ENCODE data around the gene KLHDC4. TPM values are rescaled to one million over a fixed set of nuclear protein-coding genes. Genes with fewer than 3 reads are reported as not detected.

Gene KLHDC4
- total and polyA plus RNA-seq, 4 donors = 8.2 to 27.6 (median 14.2) TPM

- Histone ChIP-seq H3K36me3 (ENCODE audit: control insufficient read depth in 4 of 4, insufficient read depth in 3 of 4, low read depth in 1 of 4, low read length in 3 of 4) (peaks cover 3 to 48% (median 18%) of the 10 kb centered on the region in 4 donors), H3K4me3 (ENCODE audit: low read depth in 1 of 3, low read length in 3 of 3) (no peak overlapping the region), H3K27me3 (ENCODE audit: control insufficient read depth in 4 of 4, insufficient read depth in 4 of 4, low read length in 3 of 4) (no peaks in the 10 kb centered on the region), H3K9ac (ENCODE audit: low read depth in 1 of 2, low read length in 2 of 2) (no peak overlapping the region), H3K9me3 (ENCODE audit: control insufficient read depth in 4 of 4, low read length in 3 of 4) (no peaks in the 10 kb centered on the region), H3K27ac (ENCODE audit: low read depth in 1 of 2, low read length in 2 of 2) (no peak overlapping the region), H3K4me1 (ENCODE audit: control insufficient read depth in 4 of 4, insufficient read depth in 4 of 4, low read length in 3 of 4) (no peaks in the 10 kb centered on the region)
- WGBS = 96% methylated on average over 49 of the region's 49 CpGs
- no peak for DNase-seq (ENCODE audit: low spot score)
- TF ChIP-seq JUND (IDR thresholded peaks at IDR 0.05) (no peak), ZBTB33 (IDR thresholded peaks at IDR 0.05) (no peak), ATF3 (IDR thresholded peaks at IDR 0.05) (no peak), GABPA (IDR thresholded peaks at IDR 0.05 in 1 of 2, conservative IDR thresholded peaks at IDR 0.05 in 1 of 2) (no peak), FOXA2 (IDR thresholded peaks at IDR 0.05) (no peak), REST (IDR thresholded peaks at IDR 0.05) (no peak), HNF4A (conservative IDR thresholded peaks at IDR 0.05) (no peak), FOXA1 (IDR thresholded peaks at IDR 0.05) (no peak), NR2F2 (IDR thresholded peaks at IDR 0.05) (no peak), RAD21 (IDR thresholded peaks at IDR 0.05) (no peak), RXRA (IDR thresholded peaks at IDR 0.05) (no peak), SP1 (IDR thresholded peaks at IDR 0.05) (no peak), MAX (IDR thresholded peaks at IDR 0.05) (no peak), YY1 (IDR thresholded peaks at IDR 0.05) (no peak), HNF4G (IDR thresholded peaks at IDR 0.05) (no peak)
Measured at GRCh38 chr16:87708881-87709638, 56.7 kb downstream of the KLHDC4 start.

GRCh38 chr16:87707714-87708580 is 57.8 kb downstream of the KLHDC4 start:
- H3K9me3 ChIP-seq (ENCODE audit: control insufficient read depth in 4 of 4, low read length in 3 of 4) = no peaks in the 10 kb centered on the region
- no peak for DNase-seq (ENCODE audit: low spot score)
- 96% methylated on average over 45 of the region's 45 CpGs for WGBS
- TF ChIP-seq JUND (IDR thresholded peaks at IDR 0.05) = no peak
- TF ChIP-seq FOXA1 (IDR thresholded peaks at IDR 0.05) = no peak
- no peak for TF ChIP-seq FOXA2 (IDR thresholded peaks at IDR 0.05)
- no peak for TF ChIP-seq NR2F2 (IDR thresholded peaks at IDR 0.05)
- no peak for TF ChIP-seq YY1 (IDR thresholded peaks at IDR 0.05)
- no peak for TF ChIP-seq MAX (IDR thresholded peaks at IDR 0.05)
- no peak for TF ChIP-seq ZBTB33 (IDR thresholded peaks at IDR 0.05)
- TF ChIP-seq HNF4G (IDR thresholded peaks at IDR 0.05) = no peak
- no peak for TF ChIP-seq RAD21 (IDR thresholded peaks at IDR 0.05)
- TF ChIP-seq GABPA (IDR thresholded peaks at IDR 0.05 in 1 of 2, conservative IDR thresholded peaks at IDR 0.05 in 1 of 2) = no peak
- no peak for TF ChIP-seq SP1 (IDR thresholded peaks at IDR 0.05)
- no peak for TF ChIP-seq TAF1 (conservative IDR thresholded peaks at IDR 0.05)
- no peak for TF ChIP-seq CTCF (IDR thresholded peaks at IDR 0.05; ENCODE audit: low read depth, low read length, missing input control)
- no peaks in the 10 kb centered on the region for H3K27me3 ChIP-seq (ENCODE audit: control insufficient read depth in 4 of 4, insufficient read depth in 4 of 4, low read length in 3 of 4)
- H3K9ac ChIP-seq (ENCODE audit: low read depth in 1 of 2, low read length in 2 of 2) = no peak overlapping the region
- H3K4me3 ChIP-seq (ENCODE audit: low read depth in 1 of 3, low read length in 3 of 3) = no peak overlapping the region
- H3K27ac ChIP-seq (ENCODE audit: low read depth in 1 of 2, low read length in 2 of 2) = no peak overlapping the region
- H3K4me1 ChIP-seq (ENCODE audit: control insufficient read depth in 4 of 4, insufficient read depth in 4 of 4, low read length in 3 of 4) = peaks cover 0 to 2% (median under 1%) of the 10 kb centered on the region in 4 donors
- H3K36me3 ChIP-seq (ENCODE audit: control insufficient read depth in 4 of 4, insufficient read depth in 3 of 4, low read depth in 1 of 4, low read length in 3 of 4) = peaks cover 3 to 50% (median 21%) of the 10 kb centered on the region in 4 donors

All from liver (tissue), 9 donors.